Measurements from ENCODE around the gene KIF16B.
"Not testable (repeated sequence)": the region's sequence is repeated elsewhere in the genome, so short reads cannot be mapped to it uniquely, and the experiment has no call there.

The KIF16B gene

GRCh38 chr20:16589623-16590022, 16.4 kb upstream of the KIF16B start:
- no peak for DNase-seq (ENCODE audit: low read depth)

GRCh38 chr20:16588241-16588640, 15.0 kb upstream of the KIF16B start:
- DNase-seq (ENCODE audit: low read depth): no peak

GRCh38 chr20:16587066-16587465, 13.8 kb upstream of the KIF16B start:
- DNase-seq (ENCODE audit: low read depth): no peak

GRCh38 chr20:16583474-16583873, 10.2 kb upstream of the KIF16B start:
- no peak for DNase-seq (ENCODE audit: low read depth)

GRCh38 chr20:16581241-16581640, 8.0 kb upstream of the KIF16B start:
- DNase-seq (ENCODE audit: low read depth): no peak

GRCh38 chr20:16580620-16581019, 7.4 kb upstream of the KIF16B start:
- DNase-seq (ENCODE audit: low read depth): no peak

- no peak for DNase-seq (ENCODE audit: low read depth)
Measured at GRCh38 chr20:16580147-16580546, 6.9 kb upstream of the KIF16B start.

GRCh38 chr20:16576219-16576618, 3.0 kb upstream of the KIF16B start:
- DNase-seq (ENCODE audit: low read depth): no peak

GRCh38 chr20:16575390-16576140, 2.3 kb upstream of the KIF16B start:
- no peak for DNase-seq (ENCODE audit: low read depth)

GRCh38 chr20:16574656-16575355, 1.6 kb upstream of the KIF16B start:
- DNase-seq (ENCODE audit: low read depth): peak; percentile 69

GRCh38 chr20:16571333-16571732, 1.9 kb downstream of the KIF16B start:
- no peak for DNase-seq (ENCODE audit: low read depth)

- DNase-seq (ENCODE audit: low read depth): no peak
Measured at GRCh38 chr20:16569246-16570153, 3.7 kb downstream of the KIF16B start.

GRCh38 chr20:16566080-16566479, 7.2 kb downstream of the KIF16B start:
- DNase-seq (ENCODE audit: low read depth): no peak

GRCh38 chr20:16564079-16564478, 9.2 kb downstream of the KIF16B start:
- not testable (repeated sequence) for DNase-seq (ENCODE audit: low read depth)

- no peak for DNase-seq (ENCODE audit: low read depth)
Measured at GRCh38 chr20:16563066-16563806, 10.0 kb downstream of the KIF16B start.

GRCh38 chr20:16562259-16562658, 11.0 kb downstream of the KIF16B start:
- no peak for DNase-seq (ENCODE audit: low read depth)

- no peak for DNase-seq (ENCODE audit: low read depth)
Measured at GRCh38 chr20:16560661-16561060, 12.6 kb downstream of the KIF16B start.

GRCh38 chr20:16560216-16560615, 13.0 kb downstream of the KIF16B start:
- DNase-seq (ENCODE audit: low read depth): no peak

GRCh38 chr20:16556301-16556700, 16.9 kb downstream of the KIF16B start:
- no peak for DNase-seq (ENCODE audit: low read depth)

GRCh38 chr20:16555754-16556153, 17.5 kb downstream of the KIF16B start:
- DNase-seq (ENCODE audit: low read depth): no peak

GRCh38 chr20:16554766-16555543, 18.3 kb downstream of the KIF16B start:
- DNase-seq (ENCODE audit: low read depth): no peak

Measured in activated T-helper 1 cell treated with Interleukin-2 at 50 U/mL for 16 hours (primary cell).